ENCODE results near the gene RNF181.
"Not testable (repeated sequence)": the region's sequence is repeated elsewhere in the genome, so short reads cannot be mapped to it uniquely, and the experiment has no call there.

Gene RNF181

DNA sequence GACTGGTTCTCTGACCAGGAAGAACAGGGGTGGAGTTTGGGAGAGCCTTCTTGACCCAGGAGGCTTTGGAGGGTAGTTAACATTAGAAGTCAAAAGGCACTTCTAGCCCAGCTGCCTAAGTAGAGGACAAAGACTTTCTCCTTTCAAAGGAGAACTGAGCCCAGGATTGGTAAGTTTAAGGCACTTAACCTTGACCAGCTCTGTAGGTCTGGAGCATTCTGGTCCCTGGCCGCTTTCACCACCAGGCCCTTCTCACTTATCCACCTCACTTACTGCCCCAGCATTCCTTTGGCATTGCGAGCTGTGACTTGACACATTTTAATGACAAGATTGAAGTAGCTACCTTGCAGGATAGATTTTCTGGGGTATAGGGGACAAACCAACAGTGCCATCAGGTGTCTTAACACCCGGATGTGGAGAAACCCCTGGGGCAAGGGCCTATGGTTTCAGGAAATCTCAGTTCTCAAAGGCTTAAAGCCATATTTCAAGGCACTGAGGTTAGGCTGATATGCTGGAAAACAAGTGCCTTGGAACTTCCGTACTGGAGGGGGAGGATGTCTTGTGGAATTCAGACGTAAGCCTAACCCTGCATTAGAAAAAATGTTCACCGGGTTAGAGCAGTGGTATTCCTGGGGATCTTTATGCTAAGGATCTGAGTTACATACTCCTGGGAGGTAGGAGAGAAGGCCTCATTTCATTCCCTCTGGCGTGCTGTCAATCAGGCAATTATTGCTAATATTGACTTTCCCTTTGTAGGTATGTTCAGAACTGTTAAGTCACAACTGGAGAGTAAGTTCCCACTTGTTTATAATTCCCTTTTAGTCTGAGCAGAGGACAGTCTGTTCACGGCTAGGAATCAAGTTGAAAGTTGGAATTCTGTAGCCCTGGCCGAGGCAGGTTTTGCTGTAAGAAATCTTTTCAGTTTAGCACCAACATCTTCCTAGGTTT, 12.0 kb downstream of the RNF181 start:
- no CpG with 5 or more reads among the region's 9 CpGs for WGBS (ENCODE audit: extremely low coverage, insufficient coverage, low lambda C conversion rate)
- Histone ChIP-seq H4K5ac (ENCODE audit: low read length) (no peak overlapping the region), H3K27me3 (ENCODE audit: insufficient read depth, low read length, poor library complexity) (no peaks in the 10 kb centered on the region), H4K8ac (ENCODE audit: low read depth, low read length) (no peak overlapping the region), H2BK5ac (ENCODE audit: low read length) (no peak overlapping the region), H2BK120ac (ENCODE audit: low read depth, low read length) (no peak overlapping the region), H3K18ac (ENCODE audit: low read length) (no peak overlapping the region), H3K4me2 (ENCODE audit: low read length) (no peak overlapping the region), H3K23ac (ENCODE audit: low read length) (no peak overlapping the region), H3K4me1 (ENCODE audit: control insufficient read depth, low read depth, low read length) (no peaks in the 10 kb centered on the region), H3K9ac (ENCODE audit: low read length) (no peak overlapping the region), H3K36me3 (ENCODE audit: control insufficient read depth, insufficient read depth, low read length) (peaks cover 9% of the 10 kb centered on the region), H3K79me1 (ENCODE audit: low read length) (peaks cover 23% of the 10 kb centered on the region), H2BK15ac (replicated peaks; ENCODE audit: low read depth) (no peak overlapping the region), H3K4me3 (ENCODE audit: low read length) (no peak overlapping the region), H3K27ac (ENCODE audit: low read depth, low read length) (peak overlapping the region; percentile 67), H2AK5ac (ENCODE audit: low read length) (no peak overlapping the region), H3K56ac (ENCODE audit: low read length) (no peak overlapping the region), H3K4ac (ENCODE audit: low read depth, low read length) (no peak overlapping the region), H3K79me2 (ENCODE audit: control insufficient read depth, insufficient read depth, low read length) (peaks cover 13% of the 10 kb centered on the region)
- DNase-seq = peak; percentile 59

DNA sequence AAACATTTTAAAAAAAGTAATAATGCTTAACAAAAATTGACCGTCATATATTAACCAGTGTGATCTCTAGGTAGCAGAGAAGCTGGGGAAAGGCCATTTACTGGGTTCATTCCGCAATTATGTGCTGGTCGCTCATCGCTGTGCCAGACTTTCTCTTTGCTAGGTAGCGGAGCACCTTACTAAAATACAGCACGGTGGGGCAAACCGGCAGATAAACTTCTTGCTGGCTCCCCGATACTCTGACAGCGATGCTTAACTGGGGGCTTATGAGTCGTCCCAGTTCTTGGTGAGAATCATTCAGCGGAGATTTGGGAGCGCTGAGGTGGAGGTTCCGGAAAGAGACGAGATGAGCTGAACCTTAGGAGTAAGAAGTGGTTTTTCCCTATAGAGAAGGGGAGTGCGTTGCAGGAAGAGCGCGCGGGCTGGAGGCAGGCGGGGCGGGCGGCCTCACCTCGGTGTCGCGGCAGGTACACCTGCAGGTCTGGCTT, 15.7 kb downstream of the RNF181 start:
- Histone ChIP-seq H3K23ac (ENCODE audit: low read length) (peak overlapping the region; percentile 45), H3K27me3 (ENCODE audit: insufficient read depth, low read length, poor library complexity) (no peaks in the 10 kb centered on the region), H3K4me1 (ENCODE audit: control insufficient read depth, low read depth, low read length) (no peaks in the 10 kb centered on the region), H2BK5ac (ENCODE audit: low read length) (no peak overlapping the region), H3K4me2 (ENCODE audit: low read length) (peak overlapping the region; percentile 96), H2BK120ac (ENCODE audit: low read depth, low read length) (no peak overlapping the region), H3K18ac (ENCODE audit: low read length) (no peak overlapping the region), H3K4me3 (ENCODE audit: low read length) (peak overlapping the region; percentile 94), H2BK15ac (replicated peaks; ENCODE audit: low read depth) (no peak overlapping the region), H3K4ac (ENCODE audit: low read depth, low read length) (no peak overlapping the region), H4K5ac (ENCODE audit: low read length) (no peak overlapping the region), H3K79me2 (ENCODE audit: control insufficient read depth, insufficient read depth, low read length) (peaks cover 12% of the 10 kb centered on the region), H3K9ac (ENCODE audit: low read length) (peak overlapping the region; percentile 96), H3K27ac (ENCODE audit: low read depth, low read length) (peak overlapping the region; percentile 84), H3K79me1 (ENCODE audit: low read length) (peaks cover 16% of the 10 kb centered on the region), H2AK5ac (ENCODE audit: low read length) (peak overlapping the region; percentile 51), H3K36me3 (ENCODE audit: control insufficient read depth, insufficient read depth, low read length) (peaks cover 6% of the 10 kb centered on the region), H4K8ac (ENCODE audit: low read depth, low read length) (no peak overlapping the region), H3K56ac (ENCODE audit: low read length) (peak overlapping the region; percentile 94)
- no peak for DNase-seq
- no CpG with 5 or more reads among the region's 24 CpGs for WGBS (ENCODE audit: extremely low coverage, insufficient coverage, low lambda C conversion rate)

DNA sequence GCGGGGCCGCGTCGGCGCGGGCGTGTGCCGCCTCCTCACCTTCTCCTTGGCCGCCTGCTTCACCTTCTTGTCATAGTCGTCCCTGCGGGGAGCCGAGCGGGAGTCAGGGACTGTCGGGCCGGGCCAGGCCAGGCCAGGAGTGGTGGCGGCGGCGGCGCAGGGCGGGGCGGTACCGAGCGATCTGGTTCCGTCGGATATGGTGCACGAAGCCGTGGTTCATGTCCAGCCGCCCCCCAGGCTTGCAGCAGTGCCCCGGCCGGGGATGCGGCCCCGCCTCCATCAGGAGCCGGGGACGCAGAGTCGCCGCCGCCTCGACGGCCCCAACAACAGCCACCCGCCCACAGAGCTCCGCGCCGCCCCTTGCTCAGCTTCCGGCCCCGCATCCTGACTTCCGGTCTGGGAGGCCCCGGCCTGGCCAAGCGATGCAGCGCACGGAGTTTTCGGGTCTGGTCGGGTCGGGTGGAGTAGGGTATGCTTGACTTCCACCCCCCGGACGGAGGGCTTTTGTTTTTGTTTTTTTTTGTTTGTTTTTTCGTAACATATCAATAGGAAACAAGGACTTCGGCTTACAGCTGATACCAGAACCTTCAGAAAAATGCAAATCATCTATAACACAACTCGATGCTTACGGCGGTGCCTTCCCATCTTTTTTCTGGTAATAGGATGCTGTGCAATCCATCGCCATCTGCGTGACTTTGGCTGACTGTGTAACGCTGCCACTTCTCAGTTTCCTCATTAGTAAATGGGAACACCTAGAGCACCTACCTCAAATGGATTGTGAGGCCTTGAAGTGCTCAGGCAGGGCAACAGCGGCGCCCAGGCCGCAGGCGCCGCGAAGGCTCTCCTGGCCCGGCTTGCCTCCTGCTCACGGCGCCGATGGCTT, 16.4 kb downstream of the RNF181 start, which contains the start of gene C2orf68:
C2orf68 (minus strand) TSS at position 362 of the 883 bp plus-strand sequence; CDS start at position 280, 82 bp downstream.
- no peak within 1 kb of the TSS for H2BK120ac ChIP-seq (ENCODE audit: low read depth, low read length)
- H2BK5ac ChIP-seq (ENCODE audit: low read length) = peak within 1 kb of the TSS; percentile 8
- H3K79me2 ChIP-seq (ENCODE audit: control insufficient read depth, insufficient read depth, low read length) = peaks cover 16% of the 10 kb centered on the region
- WGBS (ENCODE audit: extremely low coverage, insufficient coverage, low lambda C conversion rate) = no CpG with 5 or more reads among the region's 73 CpGs
- peak within 1 kb of the TSS; percentile 45 for H3K23ac ChIP-seq (ENCODE audit: low read length)
- peak within 1 kb of the TSS; percentile 17 for H4K5ac ChIP-seq (ENCODE audit: low read length)
- peak; percentile 96 for DNase-seq
- H2BK15ac ChIP-seq (replicated peaks; ENCODE audit: low read depth) = no peak within 1 kb of the TSS
- no peaks in the 10 kb centered on the region for H3K27me3 ChIP-seq (ENCODE audit: insufficient read depth, low read length, poor library complexity)
- peaks cover 15% of the 10 kb centered on the region for H3K79me1 ChIP-seq (ENCODE audit: low read length)
- peak within 1 kb of the TSS; percentile 94 for H3K56ac ChIP-seq (ENCODE audit: low read length)
- H3K18ac ChIP-seq (ENCODE audit: low read length) = no peak within 1 kb of the TSS
- H3K4ac ChIP-seq (ENCODE audit: low read depth, low read length) = peak within 1 kb of the TSS; percentile 91
- peak within 1 kb of the TSS; percentile 84 for H3K27ac ChIP-seq (ENCODE audit: low read depth, low read length)
- H3K36me3 ChIP-seq (ENCODE audit: control insufficient read depth, insufficient read depth, low read length) = peaks cover 6% of the 10 kb centered on the region
- H2AK5ac ChIP-seq (ENCODE audit: low read length) = peak within 1 kb of the TSS; percentile 51
- H4K8ac ChIP-seq (ENCODE audit: low read depth, low read length) = no peak within 1 kb of the TSS
- H3K4me3 ChIP-seq (ENCODE audit: low read length) = peak within 1 kb of the TSS; percentile 94
- peak within 1 kb of the TSS; percentile 96 for H3K9ac ChIP-seq (ENCODE audit: low read length)
- no peaks in the 10 kb centered on the region for H3K4me1 ChIP-seq (ENCODE audit: control insufficient read depth, low read depth, low read length)
- peak within 1 kb of the TSS; percentile 96 for H3K4me2 ChIP-seq (ENCODE audit: low read length)

DNA sequence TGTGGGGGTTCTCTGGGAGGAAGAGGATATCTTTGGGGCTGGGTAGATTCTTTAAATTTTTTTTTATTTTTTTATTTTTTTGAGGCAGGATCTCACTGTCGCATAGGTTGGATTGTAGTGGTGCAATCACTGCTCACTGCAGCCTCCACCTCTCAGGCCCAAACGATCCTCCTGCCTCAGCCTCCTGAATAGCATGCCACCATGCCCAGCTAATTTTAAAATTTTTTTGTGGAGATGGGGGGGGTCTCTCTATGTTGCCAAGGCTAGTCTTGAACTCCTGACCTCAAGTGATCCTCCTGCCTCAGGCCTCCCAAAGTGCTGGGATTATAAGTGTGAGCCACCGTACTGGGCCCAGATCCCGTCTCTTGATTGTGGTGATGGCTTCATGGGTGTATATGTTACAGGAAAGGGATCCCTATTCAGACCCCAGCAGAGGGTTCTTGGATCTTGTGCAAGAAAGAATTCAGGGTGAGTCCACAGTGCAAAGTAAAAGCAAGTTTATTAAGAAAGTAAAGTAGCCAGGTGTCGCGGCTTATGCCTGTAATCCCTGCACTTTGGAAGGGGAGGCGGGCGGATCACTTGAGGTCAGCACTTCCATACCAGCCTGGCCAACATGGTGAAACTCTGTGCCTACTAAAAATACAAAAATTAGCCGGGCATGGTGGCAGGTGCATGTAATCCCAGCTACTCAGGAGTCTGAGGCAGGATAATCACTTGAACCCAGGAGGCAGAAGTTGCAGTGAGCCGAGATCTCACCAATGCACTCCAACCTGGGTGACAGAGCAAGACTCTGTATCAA, 18.4 kb downstream of the RNF181 start:
- Histone ChIP-seq H3K79me1 (ENCODE audit: low read length) (peaks cover 12% of the 10 kb centered on the region), H3K18ac (ENCODE audit: low read length) (no peak overlapping the region), H3K4ac (ENCODE audit: low read depth, low read length) (no peak overlapping the region), H3K36me3 (ENCODE audit: control insufficient read depth, insufficient read depth, low read length) (peaks cover 2% of the 10 kb centered on the region), H3K4me3 (ENCODE audit: low read length) (no peak overlapping the region), H3K27ac (ENCODE audit: low read depth, low read length) (no peak overlapping the region), H4K8ac (ENCODE audit: low read depth, low read length) (no peak overlapping the region), H2BK120ac (ENCODE audit: low read depth, low read length) (no peak overlapping the region), H3K9ac (ENCODE audit: low read length) (no peak overlapping the region), H4K5ac (ENCODE audit: low read length) (no peak overlapping the region), H2BK5ac (ENCODE audit: low read length) (no peak overlapping the region), H2AK5ac (ENCODE audit: low read length) (no peak overlapping the region), H3K79me2 (ENCODE audit: control insufficient read depth, insufficient read depth, low read length) (peaks cover 29% of the 10 kb centered on the region), H3K4me2 (ENCODE audit: low read length) (no peak overlapping the region), H3K4me1 (ENCODE audit: control insufficient read depth, low read depth, low read length) (peaks cover 2% of the 10 kb centered on the region), H2BK15ac (replicated peaks; ENCODE audit: low read depth) (no peak overlapping the region), H3K27me3 (ENCODE audit: insufficient read depth, low read length, poor library complexity) (no peaks in the 10 kb centered on the region), H3K56ac (ENCODE audit: low read length) (no peak overlapping the region), H3K23ac (ENCODE audit: low read length) (no peak overlapping the region)
- DNase-seq = no peak
- WGBS (ENCODE audit: extremely low coverage, insufficient coverage, low lambda C conversion rate) = no CpG with 5 or more reads among the region's 10 CpGs

DNA sequence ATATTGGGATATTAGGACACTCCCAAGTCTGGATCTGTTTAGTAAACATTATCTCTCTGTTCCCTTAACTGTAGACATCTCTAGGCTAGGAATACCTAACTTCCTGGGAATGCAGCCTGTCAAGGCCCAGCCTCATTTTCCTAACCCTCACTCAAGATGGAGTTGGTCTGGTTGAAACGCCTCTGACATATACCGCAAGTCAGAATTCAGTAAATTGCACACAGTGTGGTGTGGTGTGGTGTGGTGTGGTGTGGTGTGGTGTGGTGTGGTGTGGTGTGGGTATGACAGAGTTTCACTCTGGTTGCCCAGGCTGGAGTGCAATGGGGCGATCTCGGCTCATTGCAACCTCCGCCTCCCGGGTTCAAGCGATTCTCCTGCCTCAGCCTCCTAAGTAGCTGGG, 19.2 kb downstream of the RNF181 start:
- peaks cover 14% of the 10 kb centered on the region for H3K79me1 ChIP-seq (ENCODE audit: low read length)
- not testable (repeated sequence) for H4K5ac ChIP-seq (ENCODE audit: low read length); H2BK5ac ChIP-seq (ENCODE audit: low read length); DNase-seq; H3K4me3 ChIP-seq (ENCODE audit: low read length); H3K4ac ChIP-seq (ENCODE audit: low read depth, low read length); H4K8ac ChIP-seq (ENCODE audit: low read depth, low read length); H3K9ac ChIP-seq (ENCODE audit: low read length); H3K27ac ChIP-seq (ENCODE audit: low read depth, low read length); H3K27me3 ChIP-seq (ENCODE audit: insufficient read depth, low read length, poor library complexity); H3K36me3 ChIP-seq (ENCODE audit: control insufficient read depth, insufficient read depth, low read length); H3K18ac ChIP-seq (ENCODE audit: low read length); H3K4me1 ChIP-seq (ENCODE audit: control insufficient read depth, low read depth, low read length); H2BK120ac ChIP-seq (ENCODE audit: low read depth, low read length); H3K56ac ChIP-seq (ENCODE audit: low read length); H3K4me2 ChIP-seq (ENCODE audit: low read length); H2BK15ac ChIP-seq (replicated peaks; ENCODE audit: low read depth); H2AK5ac ChIP-seq (ENCODE audit: low read length); H3K23ac ChIP-seq (ENCODE audit: low read length)
- WGBS (ENCODE audit: extremely low coverage, insufficient coverage, low lambda C conversion rate) = no CpG with 5 or more reads among the region's 7 CpGs
- H3K79me2 ChIP-seq (ENCODE audit: control insufficient read depth, insufficient read depth, low read length) = peaks cover 31% of the 10 kb centered on the region
